Stimulated activated CD8-positive, alpha-beta memory T cell treated with anti-CD3 and anti-CD28 coated beads, Interleukin-15, amount 100 ng/mL, for 24 hours (primary cell): Measurements from ENCODE around the gene TTN.

Experiments used
- DNase-seq: peaks from one replicate; pipeline ENCODE4 v3.0.0-alpha.2; 2020; ENCODE audit warnings: low read depth

TTN gene

DNA sequence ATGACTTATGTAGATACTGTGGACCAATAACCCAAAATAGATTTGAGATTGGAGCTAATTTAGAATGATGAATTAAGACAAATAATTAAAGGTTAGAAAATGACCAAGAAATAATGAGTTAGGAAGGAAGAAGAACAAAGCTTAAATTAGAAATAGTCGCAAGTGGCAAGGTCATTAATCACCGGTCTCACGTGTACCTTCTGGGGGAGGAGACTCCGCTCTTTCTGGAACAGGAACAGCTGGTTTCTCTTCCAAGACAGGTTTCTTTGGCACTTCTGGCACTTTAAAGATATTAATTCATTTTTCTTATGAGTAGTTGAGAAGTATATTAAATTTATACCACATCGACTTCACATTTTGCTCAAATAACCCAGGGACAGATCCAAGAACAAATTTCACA is 156.7 kb downstream of the TTN start:
- DNase-seq, result no peak

DNA sequence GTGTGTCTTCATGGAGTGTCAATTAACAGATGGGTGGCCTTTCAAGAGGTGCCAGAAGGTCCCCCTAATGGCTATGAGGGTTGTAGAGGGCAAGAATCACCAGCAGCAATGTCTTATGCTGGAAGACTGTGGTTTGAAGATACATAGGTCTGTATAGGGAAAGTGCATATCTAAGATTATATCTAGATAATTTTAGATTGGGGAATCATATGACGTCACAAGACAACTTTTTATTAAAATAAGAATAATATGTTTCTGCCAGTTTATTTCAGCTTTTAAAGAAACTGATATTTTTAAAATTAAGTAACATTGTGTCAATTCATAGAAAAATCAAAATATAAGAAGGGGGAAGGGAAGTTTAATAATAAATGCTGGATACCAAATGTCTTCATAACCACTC is 162.3 kb downstream of the TTN start:
- DNase-seq, result no peak

GRCh38 chr2:178641498-178641897 is 165.7 kb downstream of the TTN start:
- no peak for DNase-seq

GRCh38 chr2:178635897-178636296 is 171.3 kb downstream of the TTN start:
- DNase-seq, result no peak

- no peak for DNase-seq
Observed at GRCh38 chr2:178632729-178633128, 174.5 kb downstream of the TTN start.

- DNase-seq, result no peak
Observed at GRCh38 chr2:178630581-178630980, 176.6 kb downstream of the TTN start.

DNA sequence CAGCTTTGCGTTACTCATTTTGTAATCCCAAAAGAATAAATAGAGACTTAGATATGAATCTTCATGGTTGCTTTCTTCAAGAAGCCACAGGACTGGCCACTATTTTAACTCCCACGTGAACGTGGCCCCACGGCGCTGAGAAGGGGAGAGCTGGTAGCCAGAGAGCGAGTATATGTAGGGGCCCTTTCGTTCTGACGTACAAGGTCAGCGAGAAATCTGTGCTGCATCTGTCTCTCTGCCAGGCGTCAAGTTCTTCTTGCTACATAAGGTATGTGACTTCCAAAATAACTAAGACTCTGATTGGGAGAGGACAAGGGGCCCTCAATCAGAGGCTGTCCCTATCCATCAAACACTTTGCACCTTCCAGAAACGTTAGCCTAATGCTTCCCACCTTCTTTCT is 177.8 kb downstream of the TTN start:
- DNase-seq, result no peak

- DNase-seq, result no peak
Observed at GRCh38 chr2:178628605-178629004, 178.6 kb downstream of the TTN start.

DNA sequence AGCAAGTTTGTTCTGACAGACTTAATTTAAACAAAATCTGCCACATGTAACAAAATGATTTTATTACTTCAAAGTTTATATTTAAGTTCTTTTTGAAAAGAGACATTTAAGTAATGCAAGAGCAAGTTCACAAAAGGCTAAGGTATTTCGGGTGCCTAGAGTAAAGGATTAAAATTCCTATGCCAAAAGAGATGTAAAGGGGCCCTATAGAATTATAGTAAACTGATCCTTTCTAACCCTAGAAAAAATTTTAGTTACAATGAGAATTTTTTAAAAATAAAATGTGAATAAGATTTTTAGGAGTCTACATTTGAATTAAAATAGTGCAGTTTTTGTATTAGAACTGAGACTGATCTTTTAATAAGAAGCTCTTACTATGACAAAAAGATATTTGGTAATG is 179.8 kb downstream of the TTN start:
- DNase-seq, result no peak

GRCh38 chr2:178615969-178616368 is 191.3 kb downstream of the TTN start:
- no peak for DNase-seq

DNA sequence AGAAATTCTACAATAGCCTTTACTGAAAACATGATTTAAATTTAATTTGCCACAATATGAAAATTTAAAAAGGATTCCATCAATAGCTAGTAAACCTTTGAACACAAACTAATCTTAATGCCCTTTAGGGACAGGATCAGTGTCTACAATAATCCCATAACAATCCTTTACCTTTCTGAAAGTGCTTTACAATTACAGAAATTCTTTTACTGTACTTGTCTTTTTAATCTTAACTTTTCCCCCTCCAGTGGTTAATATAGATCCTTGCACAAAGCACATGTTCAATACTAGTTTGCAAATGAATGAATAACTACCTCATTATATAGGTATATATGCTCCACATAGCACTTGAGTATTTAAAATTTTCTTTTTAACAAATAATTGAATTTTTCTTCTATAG is 204.3 kb downstream of the TTN start:
- no peak for DNase-seq

- no peak for DNase-seq
Observed at GRCh38 chr2:178592655-178593054, 214.6 kb downstream of the TTN start.

DNA sequence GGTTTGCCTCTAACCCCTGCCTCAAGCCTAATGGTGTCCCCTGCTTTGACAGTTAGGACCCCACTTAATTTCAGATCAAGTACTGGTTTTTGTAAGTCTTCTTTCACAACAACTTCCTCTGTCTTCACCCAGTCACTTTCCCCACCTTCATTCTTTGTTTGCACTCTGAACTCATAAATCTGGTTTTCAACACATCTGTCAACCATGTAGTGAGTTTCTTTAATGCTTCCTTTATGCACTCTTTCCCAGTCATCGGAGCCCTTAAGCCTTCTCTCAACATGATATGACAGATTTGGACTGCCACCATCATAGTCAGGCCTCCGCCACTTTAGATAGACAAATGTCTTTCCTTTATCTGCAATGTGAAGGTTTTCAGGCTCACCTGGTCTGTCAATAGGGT is 217.9 kb downstream of the TTN start:
- DNase-seq, result no peak

DNA sequence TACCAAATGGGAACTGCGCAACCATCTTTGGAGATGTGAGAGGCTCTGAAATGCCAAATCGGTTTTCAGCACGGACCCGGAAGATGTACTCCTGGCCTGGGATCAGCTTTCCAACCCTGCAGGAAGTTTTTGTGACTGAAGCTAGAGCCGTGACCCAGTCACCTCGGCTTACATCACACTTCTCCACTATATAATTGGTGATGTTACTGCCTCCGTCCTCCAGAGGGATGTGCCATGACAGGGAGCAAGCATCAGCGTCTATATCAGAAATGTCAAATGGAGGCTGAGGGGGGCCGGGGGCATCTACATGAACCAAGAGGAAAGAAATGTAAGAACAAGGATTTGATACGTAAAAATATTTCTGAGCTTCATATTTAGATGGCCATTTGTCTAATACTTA is 222.6 kb downstream of the TTN start:
- DNase-seq, result no peak

DNA sequence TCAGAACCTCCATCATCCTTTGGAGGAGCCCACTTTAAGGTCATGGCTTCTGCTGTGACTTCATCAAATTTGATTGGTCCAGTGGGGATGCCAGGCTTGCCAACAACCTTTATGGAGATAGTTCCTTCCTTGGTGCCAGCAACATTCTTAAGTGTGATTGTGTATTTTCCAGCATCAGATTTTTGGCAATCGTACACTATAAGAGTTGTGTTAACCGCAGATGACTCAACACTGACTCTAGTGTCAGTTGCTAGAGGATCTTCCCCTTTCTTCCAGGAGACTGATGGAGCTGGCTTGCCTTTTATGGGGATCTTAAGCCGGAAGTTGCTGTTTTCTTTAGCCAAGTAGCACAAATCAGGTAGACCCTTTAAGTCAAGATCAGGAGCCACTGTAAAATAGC is 228.2 kb downstream of the TTN start:
- DNase-seq, result no peak

DNA sequence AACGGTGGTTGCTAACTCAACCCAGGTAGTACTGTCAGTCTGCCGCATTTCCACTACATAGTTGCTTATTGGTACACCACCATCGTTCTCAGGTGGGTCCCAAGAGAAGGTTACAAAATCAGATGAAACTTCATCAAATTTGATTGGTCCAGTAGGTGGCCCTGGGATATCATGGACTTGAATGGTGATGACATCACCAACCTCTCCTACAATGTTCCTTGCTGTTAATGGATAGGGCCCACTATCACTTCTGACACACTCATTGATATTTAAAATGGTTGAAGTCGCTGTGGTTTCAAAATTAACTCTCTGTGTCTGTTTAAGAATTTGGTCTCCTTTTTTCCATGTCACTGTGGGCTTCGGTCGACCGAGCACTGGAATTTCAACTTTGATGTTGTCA is 232.4 kb downstream of the TTN start:
- no peak for DNase-seq

DNA sequence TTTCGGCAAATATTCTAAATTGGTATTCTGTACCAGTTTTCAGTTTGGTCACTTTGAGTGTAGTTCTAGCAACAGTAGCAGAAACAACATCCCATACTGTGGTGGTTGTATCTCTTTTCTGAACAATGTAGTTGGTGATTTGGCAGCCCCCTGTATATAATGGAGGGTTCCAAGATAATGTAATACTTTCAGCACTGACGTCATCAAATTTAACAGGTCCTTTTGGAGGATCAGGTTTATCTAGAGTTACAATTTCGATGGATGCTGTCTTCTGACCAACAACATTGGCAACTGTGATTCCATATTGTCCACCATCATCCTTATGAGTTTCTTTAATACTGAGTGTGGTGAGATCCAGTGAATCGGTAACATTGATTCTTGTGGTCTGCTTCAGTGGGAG is 239.0 kb downstream of the TTN start:
- no peak for DNase-seq

GRCh38 chr2:178553047-178553446 is 254.2 kb downstream of the TTN start:
- DNase-seq, result no peak

DNA sequence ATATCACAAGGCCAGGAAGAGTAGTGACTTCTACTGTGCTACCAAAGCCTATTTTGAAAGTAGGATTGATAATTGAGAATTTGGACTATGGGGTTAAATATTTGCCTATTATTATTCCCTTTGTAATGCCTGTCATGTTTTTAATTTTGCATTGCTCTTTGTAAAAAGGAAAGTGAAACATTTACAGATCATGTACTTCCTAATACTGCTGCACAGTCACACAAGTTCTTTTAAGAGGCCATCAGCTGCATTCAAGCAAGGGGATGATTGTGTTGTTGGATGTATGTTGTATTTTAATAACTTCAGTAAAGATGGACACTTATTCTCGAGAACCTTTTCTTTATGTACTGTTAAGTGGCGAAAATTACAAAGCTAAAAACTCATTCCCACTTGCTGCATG is 256.9 kb downstream of the TTN start:
- no peak for DNase-seq

GRCh38 chr2:178542569-178542968 is 264.7 kb downstream of the TTN start:
- no peak for DNase-seq

- no peak for DNase-seq
Observed at GRCh38 chr2:178542161-178542560, 265.1 kb downstream of the TTN start.

DNA sequence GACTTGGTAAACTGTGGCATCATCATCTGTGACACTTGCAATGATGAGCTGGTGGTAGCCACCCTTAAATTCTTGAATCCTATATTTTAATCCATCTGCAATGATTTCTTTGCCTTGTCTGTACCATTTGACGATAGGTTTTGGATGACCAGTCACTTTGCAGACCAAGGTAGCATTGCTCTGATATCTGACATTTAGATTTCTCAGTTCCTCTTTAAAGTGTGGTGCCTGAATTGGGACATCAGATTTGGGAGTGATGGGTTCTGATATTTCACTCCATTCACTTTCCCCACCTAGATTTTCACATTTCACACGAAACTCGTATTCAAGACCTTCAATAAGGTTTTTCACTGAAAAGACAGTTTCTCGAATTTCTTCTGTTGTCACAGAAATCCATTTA is 271.2 kb downstream of the TTN start:
- DNase-seq, result no peak

DNA sequence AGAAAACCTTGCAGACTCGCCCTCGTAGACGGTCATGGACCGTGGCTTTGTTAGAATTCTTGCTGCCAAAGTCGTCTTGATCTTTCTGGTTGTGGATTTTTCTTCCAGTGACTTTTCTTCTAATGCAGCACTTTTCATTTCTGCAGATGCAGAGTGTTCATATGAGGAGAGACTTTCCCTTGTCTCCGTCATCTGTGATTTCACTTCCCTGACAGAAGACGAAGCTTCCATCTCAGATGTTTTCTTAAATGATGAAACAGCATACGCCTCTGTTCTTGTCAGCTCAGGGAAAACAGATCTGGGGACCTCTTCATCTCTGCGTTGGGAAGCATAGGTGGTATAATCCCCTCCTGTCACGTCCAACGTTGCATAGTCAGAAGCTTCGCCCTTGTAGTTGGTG is 276.1 kb downstream of the TTN start:
- no peak for DNase-seq

- no peak for DNase-seq
Observed at GRCh38 chr2:178530625-178531142, 276.5 kb downstream of the TTN start.

DNA sequence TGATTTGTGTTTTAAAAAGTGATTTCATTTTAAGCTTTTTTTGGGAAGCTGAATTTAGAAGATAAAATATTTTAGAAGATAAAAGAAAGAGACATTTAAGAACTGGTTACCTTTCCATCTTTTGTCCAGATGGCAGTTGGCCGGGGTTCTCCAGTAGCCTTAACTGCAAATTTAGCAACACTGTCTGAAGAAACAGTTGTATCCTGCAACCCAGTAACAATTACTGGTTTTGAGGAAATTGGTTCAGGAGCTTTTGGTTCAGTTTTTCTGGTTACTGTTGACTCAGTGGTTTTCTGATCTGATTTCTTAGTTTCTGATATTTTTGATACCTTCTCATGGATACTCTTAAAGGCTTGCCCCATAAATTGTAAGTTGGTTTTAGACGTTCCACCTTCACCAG is 277.1 kb downstream of the TTN start:
- DNase-seq, result no peak
